Spleen (tissue), 7 donors: Measurements from ENCODE around the gene ADGRV1.
"Not testable (repeated sequence)": the region's sequence is repeated elsewhere in the genome, so short reads cannot be mapped to it uniquely, and the experiment has no call there.

Experiments used
- POLR2A ChIP-seq, 3 donors: fragments of 450-650 bp; IDR thresholded peaks; one replicate each; pipeline ENCODE4 v1.5.1; 2017; ENCODE audit warnings: antibody characterized with exemption in 3 of 3, mild to moderate bottlenecking in 1 of 3
- POLR2AphosphoS5 ChIP-seq, 3 donors: sonication (generic); formaldehyde crosslinking; IDR thresholded peaks; one replicate each; pipeline ENCODE4 v1.5.1; 2017; ENCODE audit warnings: antibody characterized with exemption in 3 of 3
- TF ChIP-seq, protein P1 (sequence below), 11 experiments: fragments of 200-600 bp in 7 of 11; fragments of 450-650 bp in 4 of 11; sonication (generic) in 4 of 11; IDR thresholded peaks in 8 of 11; conservative IDR thresholded peaks in 3 of 11; 1 replicate in 7 of 11; 2 replicates in 4 of 11; pipeline versions ENCODE4 v1.4.0 to v1.8.0; 2016 to 2021; ENCODE audit warnings: antibody characterized with exemption in 11 of 11, inconsistent platforms in 4 of 11, mild to moderate bottlenecking in 1 of 11
- donor health status: DM: no; HTN: no; CAD: no; lungs with moderate emphysema.
- donor health status: DM: no; HTN: no; CAD: no.
- donor health status: DM: no; HTN: no; CAD: no.

DNA sequence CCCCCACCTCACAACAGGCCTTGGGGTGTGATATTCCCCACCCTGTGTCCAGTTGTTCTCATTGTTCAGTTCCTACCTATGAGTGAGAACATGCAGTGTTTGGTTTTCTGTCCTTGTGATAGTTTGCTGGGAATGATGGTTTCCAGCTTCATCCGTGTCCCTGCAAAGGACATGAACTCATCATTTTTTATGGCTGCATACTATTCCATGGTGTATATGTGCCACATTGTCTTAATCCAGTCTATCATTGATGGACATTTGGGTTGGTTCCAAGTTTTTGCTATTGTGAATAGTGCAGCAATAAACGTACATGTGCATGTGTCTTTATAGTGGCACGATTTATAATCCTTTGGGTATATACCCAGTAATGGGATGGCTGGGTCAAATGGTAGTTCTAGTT, 41.7 kb downstream of the ADGRV1 start:
- TF ChIP-seq, protein P1, sequence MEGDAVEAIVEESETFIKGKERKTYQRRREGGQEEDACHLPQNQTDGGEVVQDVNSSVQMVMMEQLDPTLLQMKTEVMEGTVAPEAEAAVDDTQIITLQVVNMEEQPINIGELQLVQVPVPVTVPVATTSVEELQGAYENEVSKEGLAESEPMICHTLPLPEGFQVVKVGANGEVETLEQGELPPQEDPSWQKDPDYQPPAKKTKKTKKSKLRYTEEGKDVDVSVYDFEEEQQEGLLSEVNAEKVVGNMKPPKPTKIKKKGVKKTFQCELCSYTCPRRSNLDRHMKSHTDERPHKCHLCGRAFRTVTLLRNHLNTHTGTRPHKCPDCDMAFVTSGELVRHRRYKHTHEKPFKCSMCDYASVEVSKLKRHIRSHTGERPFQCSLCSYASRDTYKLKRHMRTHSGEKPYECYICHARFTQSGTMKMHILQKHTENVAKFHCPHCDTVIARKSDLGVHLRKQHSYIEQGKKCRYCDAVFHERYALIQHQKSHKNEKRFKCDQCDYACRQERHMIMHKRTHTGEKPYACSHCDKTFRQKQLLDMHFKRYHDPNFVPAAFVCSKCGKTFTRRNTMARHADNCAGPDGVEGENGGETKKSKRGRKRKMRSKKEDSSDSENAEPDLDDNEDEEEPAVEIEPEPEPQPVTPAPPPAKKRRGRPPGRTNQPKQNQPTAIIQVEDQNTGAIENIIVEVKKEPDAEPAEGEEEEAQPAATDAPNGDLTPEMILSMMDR (IDR thresholded peaks at IDR 0.05 in 8 of 11, conservative IDR thresholded peaks at IDR 0.05 in 3 of 11) = not testable (repeated sequence)
- TF ChIP-seq POLR2A, POLR2AphosphoS5 (IDR thresholded peaks at IDR 0.05): not testable (repeated sequence)
